RWPE2 (cell line): Measurements from ENCODE around the gene EFCC1.

Experiments used
- ATAC-seq: fragments of 200-7000 bp; cut with Tn5 transposase; 3 replicates; pipeline ENCODE4 v1.9.1; 2021; ENCODE audit warnings: low read depth
- DNase-seq: peaks from one replicate; pipeline ENCODE4 v3.0.0-alpha.2; 2020; ENCODE audit warnings: low spot score
- H3K27ac ChIP-seq: fragments of 450-650 bp; 2 replicates; pipeline ENCODE4 v1.5.1; 2017; ENCODE audit warnings: mild to moderate bottlenecking; ENCODE audit not compliant: poor library complexity, severe bottlenecking
- H3K27me3 ChIP-seq: fragments of 250-450 bp; sonication (Bioruptor Pico); 2 replicates; pipeline ENCODE4 v1.5.1; 2021; ENCODE audit warnings: mild to moderate bottlenecking, moderate library complexity; ENCODE audit not compliant: insufficient read depth, poor library complexity, severe bottlenecking
- H3K36me3 ChIP-seq: fragments of 250-450 bp; sonication (Bioruptor Pico); 2 replicates; pipeline ENCODE4 v1.5.1; 2020; ENCODE audit warnings: low read depth, mild to moderate bottlenecking, moderate library complexity
- H3K4me1 ChIP-seq: fragments of 250-450 bp; sonication (Bioruptor Pico); 2 replicates; pipeline ENCODE4 v1.5.1; 2021; ENCODE audit warnings: mild to moderate bottlenecking, moderate library complexity; ENCODE audit not compliant: insufficient read depth, poor library complexity, severe bottlenecking
- H3K4me3 ChIP-seq: fragments of 250-450 bp; sonication (Bioruptor Pico); 2 replicates; pipeline ENCODE4 v1.5.1; 2021; ENCODE audit warnings: mild to moderate bottlenecking, moderate library complexity; ENCODE audit not compliant: severe bottlenecking
- H3K9me3 ChIP-seq: fragments of 250-450 bp; sonication (Bioruptor Pico); 2 replicates; pipeline ENCODE4 v1.5.1; 2021; ENCODE audit warnings: mild to moderate bottlenecking, moderate library complexity; ENCODE audit not compliant: severe bottlenecking
- TF ChIP-seq, protein P1 (sequence below): fragments of 450-650 bp; IDR thresholded peaks from one replicate; pipeline ENCODE4 v1.5.1; 2017; ENCODE audit warnings: mild to moderate bottlenecking, moderate library complexity; ENCODE audit not compliant: poor library complexity, severe bottlenecking

The EFCC1 gene

DNA sequence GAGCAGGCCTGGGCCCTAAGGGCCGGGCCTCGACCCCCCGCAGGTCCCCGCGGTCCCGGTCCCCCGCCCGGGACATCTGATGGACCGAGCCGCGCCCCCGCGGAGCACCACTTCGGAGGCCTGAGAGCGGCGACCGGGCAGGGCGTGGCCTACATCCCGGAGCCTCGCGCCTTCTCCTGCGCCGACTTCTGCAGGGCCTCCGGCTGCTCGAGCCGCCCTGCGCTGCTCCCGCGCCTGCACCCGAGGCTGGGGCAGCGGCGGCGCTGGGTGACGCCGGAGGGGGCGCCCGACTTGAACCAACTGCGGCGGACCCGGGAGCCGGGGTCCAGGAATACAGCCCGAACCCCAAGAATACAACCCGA is 44.6 kb downstream of the EFCC1 start:
- Histone ChIP-seq H3K27ac (no peak overlapping the region), H3K4me3 (no peak overlapping the region), H3K36me3 (no peaks in the 10 kb centered on the region), H3K27me3 (peaks cover 7% of the 10 kb centered on the region), H3K9me3 (no peaks in the 10 kb centered on the region), H3K4me1 (no peaks in the 10 kb centered on the region)
- TF ChIP-seq, protein P1, sequence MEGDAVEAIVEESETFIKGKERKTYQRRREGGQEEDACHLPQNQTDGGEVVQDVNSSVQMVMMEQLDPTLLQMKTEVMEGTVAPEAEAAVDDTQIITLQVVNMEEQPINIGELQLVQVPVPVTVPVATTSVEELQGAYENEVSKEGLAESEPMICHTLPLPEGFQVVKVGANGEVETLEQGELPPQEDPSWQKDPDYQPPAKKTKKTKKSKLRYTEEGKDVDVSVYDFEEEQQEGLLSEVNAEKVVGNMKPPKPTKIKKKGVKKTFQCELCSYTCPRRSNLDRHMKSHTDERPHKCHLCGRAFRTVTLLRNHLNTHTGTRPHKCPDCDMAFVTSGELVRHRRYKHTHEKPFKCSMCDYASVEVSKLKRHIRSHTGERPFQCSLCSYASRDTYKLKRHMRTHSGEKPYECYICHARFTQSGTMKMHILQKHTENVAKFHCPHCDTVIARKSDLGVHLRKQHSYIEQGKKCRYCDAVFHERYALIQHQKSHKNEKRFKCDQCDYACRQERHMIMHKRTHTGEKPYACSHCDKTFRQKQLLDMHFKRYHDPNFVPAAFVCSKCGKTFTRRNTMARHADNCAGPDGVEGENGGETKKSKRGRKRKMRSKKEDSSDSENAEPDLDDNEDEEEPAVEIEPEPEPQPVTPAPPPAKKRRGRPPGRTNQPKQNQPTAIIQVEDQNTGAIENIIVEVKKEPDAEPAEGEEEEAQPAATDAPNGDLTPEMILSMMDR = no peak
- DNase-seq (no peak), ATAC-seq (no peak)

DNA sequence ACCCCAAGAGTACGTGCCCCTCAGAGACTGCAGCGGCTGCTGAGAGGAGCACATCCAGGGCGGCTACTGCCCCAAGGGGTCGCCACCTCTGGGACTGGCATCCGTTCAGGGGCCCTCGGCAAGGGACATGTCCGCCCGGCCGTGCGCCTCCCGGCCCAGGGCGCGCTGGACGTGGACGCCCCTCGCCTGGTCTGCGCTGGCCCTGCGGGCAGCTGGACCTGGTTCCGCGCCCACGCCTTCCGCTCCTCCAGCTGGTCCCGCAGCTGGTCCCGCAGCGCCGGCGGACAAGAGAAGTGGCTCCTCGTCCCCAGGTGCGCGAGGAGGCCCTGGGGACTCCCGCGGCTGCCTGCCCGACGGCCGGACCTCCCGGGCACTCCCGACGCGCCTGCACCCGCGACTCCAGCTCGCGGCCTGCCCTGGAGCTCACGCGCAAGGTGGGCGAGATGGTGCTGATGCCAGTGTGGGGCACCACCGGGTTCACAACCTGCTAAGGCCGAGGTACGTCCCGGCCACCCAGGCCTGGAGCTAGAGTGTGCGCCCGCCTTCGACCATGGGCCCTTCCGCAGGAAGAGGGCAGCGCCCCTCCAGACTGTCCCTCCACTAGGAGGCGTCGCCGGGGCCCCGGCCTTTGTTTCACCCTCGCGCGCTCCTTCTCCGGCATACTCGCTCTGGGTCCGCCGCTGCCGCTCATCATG is 45.1 kb downstream of the EFCC1 start:
- TF ChIP-seq, protein P1 = no peak
- no peak overlapping the region for H3K27ac ChIP-seq
- ATAC-seq (no peak), DNase-seq (peak; percentile 50)
- H3K4me3 ChIP-seq = no peak overlapping the region
- H3K4me1 ChIP-seq = no peaks in the 10 kb centered on the region
- H3K27me3 ChIP-seq = peaks cover 7% of the 10 kb centered on the region
- H3K36me3 ChIP-seq = no peaks in the 10 kb centered on the region
- no peaks in the 10 kb centered on the region for H3K9me3 ChIP-seq

DNA sequence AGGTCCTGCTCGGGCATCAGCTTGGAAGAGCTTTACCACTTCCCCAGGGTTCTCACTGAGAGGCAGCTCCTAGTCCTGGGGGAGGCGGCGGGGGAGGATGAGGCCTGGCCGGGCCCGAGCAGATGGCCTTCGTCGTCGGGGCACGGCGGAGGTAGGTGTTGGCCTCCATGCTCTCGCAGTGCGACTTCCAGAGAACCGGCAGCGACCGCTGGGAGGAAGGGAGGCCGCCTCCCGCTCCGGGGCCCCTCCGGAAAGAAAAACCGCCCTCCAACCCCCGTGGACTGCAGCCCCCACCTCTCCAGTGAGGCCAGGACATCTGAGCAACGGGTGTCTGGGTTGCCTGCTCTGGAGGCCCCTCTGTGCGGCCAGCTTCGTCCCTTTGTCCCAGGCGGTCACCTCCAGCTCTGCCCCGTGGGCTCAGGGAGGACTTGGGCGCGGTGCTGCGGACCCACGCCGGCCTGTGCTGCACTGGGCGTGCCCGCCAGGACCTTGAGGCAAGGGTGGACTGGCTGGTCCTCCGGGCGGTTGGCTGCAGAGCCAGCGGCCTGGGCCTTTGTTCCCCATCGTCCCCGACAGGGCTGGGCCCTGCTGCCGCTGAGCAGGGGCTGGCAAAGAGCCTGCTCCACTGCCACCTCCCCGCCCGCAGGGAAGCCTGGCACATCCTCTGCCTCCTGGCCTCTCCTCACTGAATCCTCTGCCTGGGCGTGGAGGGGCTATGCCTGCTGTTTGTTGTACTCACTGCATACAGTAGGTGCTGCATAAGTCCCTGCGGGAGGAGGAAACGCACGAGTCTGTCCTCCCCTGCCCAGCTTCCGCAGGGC is 45.8 kb downstream of the EFCC1 start:
- TF ChIP-seq, protein P1 = no peak
- Histone ChIP-seq H3K27me3 (peaks cover 7% of the 10 kb centered on the region), H3K27ac (no peak overlapping the region), H3K9me3 (no peaks in the 10 kb centered on the region), H3K36me3 (no peaks in the 10 kb centered on the region), H3K4me1 (no peaks in the 10 kb centered on the region), H3K4me3 (no peak overlapping the region)
- ATAC-seq = no peak
- DNase-seq = peak; percentile 59

DNA sequence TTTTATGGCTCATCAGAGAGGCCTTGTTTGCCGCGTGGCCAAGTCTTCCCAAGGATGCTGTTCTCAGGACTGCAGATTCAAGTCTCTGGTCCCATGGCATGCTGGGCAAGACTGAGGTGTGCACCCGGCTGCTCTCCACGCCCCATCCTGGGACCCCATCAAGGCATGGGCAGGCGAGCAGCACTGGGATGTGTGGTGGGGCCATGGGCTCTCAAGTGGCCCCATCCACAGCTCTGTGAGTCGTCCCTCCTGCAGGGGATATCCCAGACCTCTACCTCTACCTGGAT is 46.4 kb downstream of the EFCC1 start:
- Histone ChIP-seq H3K4me3 (no peak overlapping the region), H3K36me3 (no peaks in the 10 kb centered on the region), H3K4me1 (no peaks in the 10 kb centered on the region), H3K9me3 (no peaks in the 10 kb centered on the region), H3K27me3 (peaks cover 7% of the 10 kb centered on the region), H3K27ac (no peak overlapping the region)
- peak; percentile 29 for DNase-seq
- TF ChIP-seq, protein P1 = no peak
- no peak for ATAC-seq
